ENCODE data around the gene WDR82. TPM values are rescaled to one million over a fixed set of nuclear protein-coding genes. Genes with fewer than 3 reads are reported as not detected.
"Not testable (repeated sequence)": the region's sequence is repeated elsewhere in the genome, so short reads cannot be mapped to it uniquely, and the experiment has no call there.

Gene WDR82
- total RNA-seq, 3 donors from 2014 or later (not counting 1 experiment from before 2014, with no cell fraction given): 108 to 131 (median 109) TPM

DNA sequence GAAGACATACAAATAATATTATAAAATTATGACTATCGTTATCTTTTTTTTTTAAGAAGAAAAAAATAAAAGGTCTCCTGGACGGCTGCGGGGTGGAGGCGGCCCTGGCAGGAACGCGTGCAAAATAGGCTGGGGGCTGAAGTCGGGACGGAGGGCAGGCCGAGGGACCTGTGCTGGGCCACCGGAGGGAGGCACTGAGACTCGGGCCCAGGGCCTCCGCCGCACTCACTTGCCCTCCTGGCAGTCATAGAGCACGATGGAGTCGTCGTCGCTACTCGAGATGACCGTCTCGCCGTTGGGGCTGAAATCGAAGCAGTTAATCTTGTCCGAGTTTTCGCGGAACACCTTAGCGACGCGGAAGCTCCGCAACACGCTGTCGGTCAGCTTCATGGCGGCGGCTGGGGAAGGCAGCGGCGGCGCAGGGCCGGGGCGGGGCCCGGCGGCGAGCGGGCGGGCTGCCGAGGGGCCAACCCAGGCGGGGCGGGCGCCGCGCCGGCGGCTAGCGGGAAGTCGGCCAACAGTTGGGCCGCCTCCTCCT is 408 bp downstream of the WDR82 start:
- peaks cover 69% of the 10 kb centered on the region for H3K4me1 ChIP-seq (ENCODE audit: control insufficient read depth, insufficient read depth, low read length)
- no peaks in the 10 kb centered on the region for H3K36me3 Mint-ChIP-seq

DNA sequence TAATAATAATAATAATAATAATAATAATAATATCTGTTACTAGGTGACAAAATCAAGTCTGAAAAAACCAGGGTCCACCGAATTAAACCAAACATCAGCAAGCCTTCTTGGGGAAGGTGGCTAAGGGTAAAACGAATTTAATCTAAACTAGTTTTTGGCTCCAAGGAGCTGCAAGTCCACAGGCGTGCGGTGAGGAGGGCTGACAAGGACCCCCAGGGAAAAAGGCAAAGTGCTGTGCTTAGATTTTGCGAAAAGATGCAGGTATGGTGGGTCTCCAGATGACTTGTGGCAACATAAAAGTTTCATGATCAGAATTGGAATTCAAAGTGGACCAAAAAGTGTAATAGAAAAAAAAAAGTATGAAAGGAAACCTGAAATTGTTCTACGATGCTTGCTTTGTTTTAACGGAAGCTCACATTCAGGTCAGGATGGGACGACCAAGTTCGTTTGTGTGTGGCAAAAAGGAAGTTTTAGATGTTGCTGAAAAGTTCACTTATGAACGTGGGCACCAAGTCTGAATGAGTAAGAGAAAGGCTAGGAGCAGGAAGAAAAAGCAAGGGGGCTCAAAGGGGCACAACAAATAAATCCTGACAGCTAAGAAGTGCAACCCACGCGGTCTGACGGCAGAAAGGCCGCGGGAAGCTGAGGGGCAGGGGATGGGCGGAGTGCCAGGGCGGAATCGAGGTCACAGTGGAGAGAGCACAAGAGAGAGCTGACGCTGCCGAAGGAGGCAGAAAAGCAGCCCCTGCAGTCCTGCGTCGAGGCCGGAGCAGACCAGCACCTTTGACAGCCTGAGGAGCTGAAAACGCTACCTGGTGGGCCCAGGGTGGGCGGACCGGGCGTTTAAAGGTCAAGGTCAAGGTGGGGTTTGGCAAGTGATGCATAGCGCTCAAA is 1.1 kb downstream of the WDR82 start:
- Mint-ChIP-seq H3K27ac (peak overlapping the region; percentile 90 to 98), H3K27me3 (ENCODE audit: low read depth in 2 of 2) (peaks cover 0 to 3% of the 10 kb centered on the region in 2 donors), H3K36me3 (no peaks in the 10 kb centered on the region), H3K4me3 (peak overlapping the region; percentile 94), H3K4me1 (peaks cover 65 to 80% of the 10 kb centered on the region in 2 donors), H3K9me3 (no peaks in the 10 kb centered on the region)
- no peaks in the 10 kb centered on the region for H3K9me3 ChIP-seq (ENCODE audit: control insufficient read depth, insufficient read depth, low read length)
- H3K4me1 ChIP-seq (ENCODE audit: control insufficient read depth, insufficient read depth, low read length): peaks cover 67% of the 10 kb centered on the region
- no peak for TF ChIP-seq CTCF (IDR thresholded peaks at IDR 0.05)
- H3K36me3 ChIP-seq (ENCODE audit: control insufficient read depth, insufficient read depth, low read length): peaks cover 17% of the 10 kb centered on the region
- ATAC-seq: peak; percentile 39 to 56 (median 42)
- peak overlapping the region; percentile 97 for H3K4me3 ChIP-seq (ENCODE audit: low read length)
- no peaks in the 10 kb centered on the region for H3K27me3 ChIP-seq (ENCODE audit: control insufficient read depth, insufficient read depth, low read length)
- intact Hi-C loops (cut with micrococcal nuclease): loop anchor here (2.0 to 5.0 kb wide), 2 partner anchors 15 to 35 kb away; no protein-coding TSS in a partner anchor
- H3K27ac ChIP-seq (ENCODE audit: low read length): peak overlapping the region; percentile 97
- under 1% methylated on average over 27 of the region's 28 CpGs for WGBS (ENCODE audit: insufficient coverage)
- DNase-seq: peak; percentile 71 to 79

More for the DNA sequence above, 408 bp downstream of the WDR82 start:
- Histone ChIP-seq H3K36me3 (ENCODE audit: control insufficient read depth, insufficient read depth, low read length) (peaks cover 11% of the 10 kb centered on the region), H3K27ac (ENCODE audit: low read length) (peak overlapping the region; percentile 97), H3K4me3 (ENCODE audit: low read length) (peak overlapping the region; percentile 97), H3K27me3 (ENCODE audit: control insufficient read depth, insufficient read depth, low read length) (no peaks in the 10 kb centered on the region), H3K9me3 (ENCODE audit: control insufficient read depth, insufficient read depth, low read length) (no peaks in the 10 kb centered on the region)
- H3K4me1 Mint-ChIP-seq: peaks cover 63 to 76% of the 10 kb centered on the region in 2 donors
- no peaks in the 10 kb centered on the region for H3K9me3 Mint-ChIP-seq
- peak overlapping the region; percentile 90 to 98 for H3K27ac Mint-ChIP-seq
- peak in 1 of 2 donors; percentile 77 for DNase-seq
- intact Hi-C loops (cut with micrococcal nuclease): loop anchor here (1.0 to 5.0 kb wide), 4 partner anchors 15 to 39 kb away; partner anchors contain the start of gene TWF2
- H3K27me3 Mint-ChIP-seq (ENCODE audit: low read depth in 2 of 2): peaks cover 0 to 3% of the 10 kb centered on the region in 2 donors
- WGBS (ENCODE audit: insufficient coverage): under 1% methylated on average over 53 of the region's 54 CpGs
- TF ChIP-seq CTCF (IDR thresholded peaks at IDR 0.05): peak; percentile 23
- peak overlapping the region; percentile 94 for H3K4me3 Mint-ChIP-seq
- peak; percentile 58 to 80 (median 71) for ATAC-seq

GRCh38 chr3:52274781-52275180 is 3.7 kb downstream of the WDR82 start:
- DNase-seq: peak in 1 of 2 donors; percentile 1
- intact Hi-C loops (cut with micrococcal nuclease): loop anchor here (2.0 to 5.0 kb wide), 2 partner anchors 14 to 38 kb away; no protein-coding TSS in a partner anchor
- Mint-ChIP-seq H3K4me1 (peaks cover 76 to 87% of the 10 kb centered on the region in 2 donors), H3K4me3 (peak overlapping the region; percentile 76), H3K27ac (peak overlapping the region; percentile 90 to 98)
- not testable (repeated sequence) for ATAC-seq; H3K9me3 ChIP-seq (ENCODE audit: control insufficient read depth, insufficient read depth, low read length); H3K36me3 Mint-ChIP-seq; H3K4me3 ChIP-seq (ENCODE audit: low read length); H3K27me3 Mint-ChIP-seq (ENCODE audit: low read depth in 2 of 2); H3K9me3 Mint-ChIP-seq; H3K27me3 ChIP-seq (ENCODE audit: control insufficient read depth, insufficient read depth, low read length)
- peaks cover 68% of the 10 kb centered on the region for H3K4me1 ChIP-seq (ENCODE audit: control insufficient read depth, insufficient read depth, low read length)
- H3K27ac ChIP-seq (ENCODE audit: low read length): peak overlapping the region; percentile 44
- H3K36me3 ChIP-seq (ENCODE audit: control insufficient read depth, insufficient read depth, low read length): peaks cover 26% of the 10 kb centered on the region
- WGBS (ENCODE audit: insufficient coverage): 85% methylated on average over 18 of the region's 18 CpGs

DNA sequence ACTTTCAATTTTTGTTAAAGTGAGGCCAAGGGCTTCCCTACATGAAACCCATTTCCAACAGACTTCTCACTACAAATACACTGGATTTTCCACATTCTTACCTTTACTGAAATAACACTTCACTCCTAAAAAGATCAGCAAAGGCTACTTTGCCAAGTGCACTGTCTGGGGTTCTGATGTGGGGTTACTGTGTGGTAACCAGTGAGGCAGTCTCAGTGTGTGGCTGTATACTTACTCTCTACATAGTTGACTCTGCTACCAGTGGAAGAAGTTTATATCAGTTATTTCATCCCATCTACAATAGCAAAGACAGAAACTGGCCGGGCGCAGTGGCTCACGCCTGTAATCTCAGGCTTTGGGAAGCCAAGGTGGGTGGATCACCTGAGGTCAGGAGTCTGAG is 5.6 kb downstream of the WDR82 start:
- peaks cover 7% of the 10 kb centered on the region for H3K36me3 Mint-ChIP-seq
- Histone ChIP-seq H3K9me3 (ENCODE audit: control insufficient read depth, insufficient read depth, low read length) (no peaks in the 10 kb centered on the region), H3K4me3 (ENCODE audit: low read length) (no peak overlapping the region), H3K4me1 (ENCODE audit: control insufficient read depth, insufficient read depth, low read length) (peaks cover 71% of the 10 kb centered on the region), H3K27me3 (ENCODE audit: control insufficient read depth, insufficient read depth, low read length) (no peaks in the 10 kb centered on the region), H3K36me3 (ENCODE audit: control insufficient read depth, insufficient read depth, low read length) (peaks cover 44% of the 10 kb centered on the region), H3K27ac (ENCODE audit: low read length) (peak overlapping the region; percentile 70)
- ATAC-seq (no peak), DNase-seq (peak; percentile 13 to 42)
- peak overlapping the region; percentile 88 to 90 for H3K27ac Mint-ChIP-seq
- peaks cover 79% of the 10 kb centered on the region in 2 donors for H3K4me1 Mint-ChIP-seq
- no peak for TF ChIP-seq CTCF (IDR thresholded peaks at IDR 0.05)
- H3K9me3 Mint-ChIP-seq: no peaks in the 10 kb centered on the region
- WGBS (ENCODE audit: insufficient coverage): 100% methylated on average over 1 of the region's 3 CpGs
- intact Hi-C loops (cut with micrococcal nuclease): no loop called here
- peaks cover 0 to 3% of the 10 kb centered on the region in 2 donors for H3K27me3 Mint-ChIP-seq (ENCODE audit: low read depth in 2 of 2)
- peak overlapping the region; percentile 57 for H3K4me3 Mint-ChIP-seq

DNA sequence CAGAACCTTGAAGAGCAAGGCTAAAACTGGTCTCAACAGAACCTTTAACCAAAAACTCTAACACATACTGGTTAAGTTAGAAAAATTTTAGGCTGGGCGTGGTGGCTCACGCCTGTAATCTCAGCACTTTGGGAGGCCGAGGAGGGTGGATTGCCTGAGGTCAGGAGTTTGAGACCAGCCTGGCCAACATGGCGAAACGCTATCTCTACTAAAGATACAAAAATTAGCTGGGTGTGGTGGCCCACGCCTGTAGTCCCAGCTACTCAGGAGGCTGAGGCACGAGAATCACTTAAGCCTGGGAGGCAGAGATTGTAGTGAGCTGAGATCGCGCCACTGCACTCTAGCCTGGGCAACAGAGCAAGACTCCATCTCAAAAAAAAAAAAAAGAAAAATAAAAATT is 6.3 kb downstream of the WDR82 start:
- ATAC-seq (peak in 1 of 3 donors; percentile 13), DNase-seq (peak in 1 of 2 donors; percentile 12)
- H3K4me3 ChIP-seq (ENCODE audit: low read length); H3K27me3 ChIP-seq (ENCODE audit: control insufficient read depth, insufficient read depth, low read length); intact Hi-C loops (cut with micrococcal nuclease); H3K27me3 Mint-ChIP-seq (ENCODE audit: low read depth in 2 of 2); H3K9me3 Mint-ChIP-seq; H3K9me3 ChIP-seq (ENCODE audit: control insufficient read depth, insufficient read depth, low read length): not testable (repeated sequence)
- H3K36me3 ChIP-seq (ENCODE audit: control insufficient read depth, insufficient read depth, low read length): peaks cover 50% of the 10 kb centered on the region
- Mint-ChIP-seq H3K36me3 (peaks cover 14% of the 10 kb centered on the region), H3K4me1 (peaks cover 79 to 81% of the 10 kb centered on the region in 2 donors), H3K27ac (peak overlapping the region; percentile 88 to 90), H3K4me3 (peak overlapping the region; percentile 72)
- peak overlapping the region; percentile 70 for H3K27ac ChIP-seq (ENCODE audit: low read length)
- peaks cover 66% of the 10 kb centered on the region for H3K4me1 ChIP-seq (ENCODE audit: control insufficient read depth, insufficient read depth, low read length)
- WGBS (ENCODE audit: insufficient coverage): 67% methylated on average over 7 of the region's 9 CpGs

All from natural killer cell (primary cell).